ACC112 (cell line): Measurements from ENCODE around the gene AKAP5.
A peak's percentile ranks its signal among the peaks of the same experiment; 100 is the strongest.

ENCODE experiments used
- H2AFZ ChIP-seq: fragments of 200-600 bp; sonication (generic); one replicate; pipeline ENCODE4 v1.6.0; 2017; ENCODE audit warnings: antibody characterized with exemption, low read length; ENCODE audit not compliant: unreplicated experiment
- H3K27ac ChIP-seq: fragments of 200-600 bp; sonication (generic); 2 replicates; pipeline ENCODE4 v1.5.1; 2014; ENCODE audit warnings: low read depth, mild to moderate bottlenecking, antibody characterized with exemption, low read length, moderate library complexity
- H3K27me3 ChIP-seq: fragments of 200-600 bp; sonication (generic); 2 replicates; pipeline ENCODE4 v1.6.1; 2014; ENCODE audit warnings: mild to moderate bottlenecking, antibody characterized with exemption, low read length, moderate library complexity, mixed read lengths; ENCODE audit not compliant: insufficient read depth
- H3K36me3 ChIP-seq: fragments of 200-600 bp; sonication (generic); 2 replicates; pipeline ENCODE4 v1.6.1; 2016; ENCODE audit warnings: mild to moderate bottlenecking, antibody characterized with exemption, low read length, moderate library complexity, mixed read lengths; ENCODE audit not compliant: insufficient read depth
- H3K4me1 ChIP-seq: fragments of 200-600 bp; sonication (generic); one replicate; pipeline ENCODE4 v1.6.1; 2016; ENCODE audit warnings: low read length, mixed read lengths; ENCODE audit not compliant: insufficient read depth, unreplicated experiment, control insufficient read depth
- H3K4me3 ChIP-seq: fragments of 200-600 bp; sonication (generic); 2 replicates; pipeline ENCODE4 v1.5.1; 2014; ENCODE audit warnings: mild to moderate bottlenecking, low read depth, low read length
- H3K79me2 ChIP-seq: fragments of 200-600 bp; sonication (generic); one replicate; pipeline ENCODE4 v1.6.0; 2016; ENCODE audit warnings: low read length; ENCODE audit not compliant: control insufficient read depth, unreplicated experiment, insufficient read depth

The AKAP5 gene, protein sequence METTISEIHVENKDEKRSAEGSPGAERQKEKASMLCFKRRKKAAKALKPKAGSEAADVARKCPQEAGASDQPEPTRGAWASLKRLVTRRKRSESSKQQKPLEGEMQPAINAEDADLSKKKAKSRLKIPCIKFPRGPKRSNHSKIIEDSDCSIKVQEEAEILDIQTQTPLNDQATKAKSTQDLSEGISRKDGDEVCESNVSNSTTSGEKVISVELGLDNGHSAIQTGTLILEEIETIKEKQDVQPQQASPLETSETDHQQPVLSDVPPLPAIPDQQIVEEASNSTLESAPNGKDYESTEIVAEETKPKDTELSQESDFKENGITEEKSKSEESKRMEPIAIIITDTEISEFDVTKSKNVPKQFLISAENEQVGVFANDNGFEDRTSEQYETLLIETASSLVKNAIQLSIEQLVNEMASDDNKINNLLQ

DNA sequence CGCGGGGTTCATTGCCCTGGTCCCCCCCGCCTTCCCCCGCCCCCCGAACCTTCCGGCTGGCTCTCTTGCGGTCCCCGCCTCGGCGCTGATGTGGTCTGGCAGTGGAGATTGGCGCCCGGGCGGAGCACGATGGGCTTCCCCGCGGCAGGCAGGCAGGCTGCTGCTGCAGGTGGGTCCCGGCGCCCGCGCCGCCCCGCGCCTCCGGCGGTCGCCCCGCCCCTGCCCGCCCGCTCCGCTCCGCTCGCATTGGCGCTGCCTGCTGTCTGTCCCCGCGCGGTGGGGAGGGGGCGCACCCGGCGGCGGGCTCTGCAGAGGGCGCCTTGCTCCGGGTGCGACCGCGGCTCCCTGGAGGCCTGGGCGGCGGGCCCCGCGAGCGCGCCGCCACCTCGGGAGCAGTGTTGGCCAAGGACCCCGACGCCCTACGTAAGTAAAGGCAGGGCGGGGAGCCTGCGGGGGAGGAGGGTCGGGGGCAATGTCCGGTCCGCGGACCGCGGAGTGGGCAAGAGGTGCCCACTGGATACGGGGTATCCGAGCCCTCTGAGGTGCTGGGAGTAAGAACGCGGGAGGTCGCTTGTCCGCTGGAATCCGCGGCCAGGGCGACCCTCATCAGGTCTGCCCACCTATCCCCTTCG, at the start of gene AKAP5:
TSS of gene AKAP5 (plus strand) at position 309 of the 632 bp plus-strand sequence. CDS start 2,896 bp downstream, outside the sequence.
- Histone ChIP-seq H2AFZ (peak within 1 kb of the TSS; percentile 60), H3K27ac (no peak within 1 kb of the TSS)

DNA sequence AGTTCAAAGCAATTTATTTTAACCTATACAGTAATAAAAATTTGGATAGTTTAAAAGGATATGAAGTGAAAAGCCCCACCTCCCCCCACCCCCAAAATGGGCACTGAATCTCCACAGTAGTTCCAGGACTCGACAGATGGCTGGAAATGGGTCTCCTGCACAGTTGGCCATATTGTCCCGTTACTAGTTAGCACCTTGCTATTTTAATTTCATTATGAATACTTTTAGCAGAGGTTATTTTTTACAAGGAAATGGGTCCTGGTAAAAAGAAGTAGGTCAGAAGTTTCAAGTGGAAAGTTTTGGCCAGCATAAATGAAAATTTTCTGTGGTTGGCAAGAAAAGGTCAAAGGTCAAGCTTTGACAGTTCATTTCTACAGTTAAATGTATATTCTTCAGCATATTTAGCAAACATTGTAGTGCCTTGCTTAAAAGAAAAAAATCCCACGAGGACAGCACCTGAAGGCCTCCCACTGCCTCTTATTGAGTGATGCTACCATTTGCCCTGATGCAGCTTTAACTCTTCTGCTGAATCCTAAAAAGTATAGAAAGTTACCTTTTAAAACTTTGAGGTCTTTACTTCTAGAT, 48.9 kb upstream of the AKAP5 start:
- no peak overlapping the region for H3K4me3 ChIP-seq
- H3K27ac ChIP-seq, result peak overlapping the region; percentile 46; the same call in 1 of the 2 replicates

More for the DNA sequence above, at the start of gene AKAP5:
- Histone ChIP-seq H3K4me3 (peak within 1 kb of the TSS; percentile 79), H3K79me2 (no peaks in the 10 kb centered on the region), H3K36me3 (no peaks in the 10 kb centered on the region), H3K4me1 (peaks cover 6% of the 10 kb centered on the region), H3K27me3 (no peaks in the 10 kb centered on the region)

DNA sequence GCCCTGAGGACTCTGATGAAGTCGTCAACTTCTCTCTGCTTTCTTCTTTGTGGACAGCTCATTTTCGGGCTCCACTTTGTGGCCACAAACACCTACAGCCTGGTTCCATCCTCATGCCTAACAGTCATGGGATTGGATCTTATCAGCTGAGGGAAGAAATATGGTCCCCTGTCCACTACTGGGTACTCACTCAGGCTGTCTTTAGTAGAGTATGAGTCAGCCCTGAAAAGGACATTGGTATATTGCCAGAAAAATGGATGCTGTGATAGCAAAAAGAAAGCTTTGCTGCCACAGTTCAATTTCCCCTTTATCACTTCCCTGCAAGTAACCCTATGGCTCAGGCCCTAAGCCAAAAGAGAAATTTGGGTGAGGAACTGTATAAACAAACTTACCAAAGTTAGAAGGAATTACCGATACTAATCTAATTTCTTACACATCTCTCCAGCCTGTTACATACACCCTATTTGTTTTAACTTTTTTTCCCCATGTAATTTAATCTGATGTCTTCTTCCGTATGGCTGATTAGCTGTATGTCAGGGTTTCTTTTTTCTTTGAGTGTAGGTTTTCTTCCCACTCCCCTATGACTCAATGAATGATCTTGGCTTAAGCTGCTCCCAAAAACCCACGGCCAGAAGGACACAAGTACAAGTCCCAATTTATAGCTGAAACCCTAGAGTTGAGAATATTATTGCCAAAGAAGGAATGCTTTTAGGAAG, 48.1 kb upstream of the AKAP5 start:
- H3K4me3 ChIP-seq, result no peak overlapping the region
- peaks cover 29% of the 10 kb centered on the region for H3K36me3 ChIP-seq
- no peaks in the 10 kb centered on the region for H3K27me3 ChIP-seq
- H3K27ac ChIP-seq, result peak overlapping the region; percentile 46
- H3K4me1 ChIP-seq, result peaks cover 27% of the 10 kb centered on the region
- H2AFZ ChIP-seq, result no peak overlapping the region
- H3K79me2 ChIP-seq, result no peaks in the 10 kb centered on the region

More for the DNA sequence above, 48.9 kb upstream of the AKAP5 start:
- Histone ChIP-seq H3K27me3 (no peaks in the 10 kb centered on the region), H3K79me2 (no peaks in the 10 kb centered on the region), H3K4me1 (peaks cover 27% of the 10 kb centered on the region), H3K36me3 (peaks cover 26% of the 10 kb centered on the region; the same call in 1 of the 2 replicates), H2AFZ (no peak overlapping the region)

DNA sequence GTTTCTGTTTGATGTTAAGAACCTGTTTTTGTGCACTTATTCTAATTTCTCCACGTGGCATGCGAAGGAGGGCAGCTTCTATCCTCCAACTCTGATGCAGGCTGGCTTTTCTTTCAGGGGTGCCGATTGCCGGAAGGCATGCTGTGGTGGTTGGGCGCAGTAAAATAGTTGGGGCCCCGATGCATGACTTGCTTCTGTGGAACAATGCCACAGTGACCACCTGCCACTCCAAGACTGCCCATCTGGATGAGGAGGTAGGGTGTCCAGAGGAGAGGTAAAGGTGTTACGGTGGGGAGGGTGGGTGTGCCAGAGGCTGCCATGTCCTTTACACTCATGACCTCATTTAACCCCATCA, 47.6 kb upstream of the AKAP5 start:
- Histone ChIP-seq H3K4me3 (no peak overlapping the region), H3K36me3 (peaks cover 32% of the 10 kb centered on the region), H3K27ac (no peak overlapping the region), H2AFZ (no peak overlapping the region), H3K4me1 (peaks cover 27% of the 10 kb centered on the region), H3K79me2 (no peaks in the 10 kb centered on the region), H3K27me3 (no peaks in the 10 kb centered on the region)

GRCh38 chr14:64419003-64419402, 46.3 kb upstream of the AKAP5 start:
- no peaks in the 10 kb centered on the region for H3K27me3 ChIP-seq
- H2AFZ ChIP-seq, result no peak overlapping the region
- H3K4me1 ChIP-seq, result peaks cover 30% of the 10 kb centered on the region
- peaks cover 39% of the 10 kb centered on the region for H3K36me3 ChIP-seq
- no peak overlapping the region for H3K27ac ChIP-seq
- no peaks in the 10 kb centered on the region for H3K79me2 ChIP-seq
- H3K4me3 ChIP-seq, result no peak overlapping the region

DNA sequence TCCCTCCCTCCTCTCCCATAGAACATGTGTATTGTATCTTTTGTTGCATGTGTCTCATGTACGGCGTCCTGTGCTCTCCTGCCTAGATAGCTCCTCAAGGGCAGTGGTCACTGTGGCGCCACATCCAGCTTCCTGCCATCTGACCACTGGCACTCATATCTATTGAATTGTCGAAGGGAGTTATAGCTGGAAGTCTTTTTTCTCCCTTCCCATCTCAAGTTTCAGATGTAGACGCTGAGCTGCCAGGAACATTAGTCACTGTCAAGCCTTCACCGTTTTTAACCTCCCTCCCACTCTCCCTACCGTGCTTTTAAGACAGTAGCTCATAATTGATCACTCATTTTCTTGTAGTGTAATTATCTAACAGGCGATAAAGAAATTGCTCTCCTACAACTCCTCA, 44.1 kb upstream of the AKAP5 start:
- Histone ChIP-seq H3K36me3 (peaks cover 40% of the 10 kb centered on the region), H2AFZ (no peak overlapping the region), H3K79me2 (no peaks in the 10 kb centered on the region), H3K4me1 (peaks cover 35% of the 10 kb centered on the region), H3K27me3 (no peaks in the 10 kb centered on the region), H3K27ac (peak overlapping the region; percentile 45), H3K4me3 (no peak overlapping the region)

DNA sequence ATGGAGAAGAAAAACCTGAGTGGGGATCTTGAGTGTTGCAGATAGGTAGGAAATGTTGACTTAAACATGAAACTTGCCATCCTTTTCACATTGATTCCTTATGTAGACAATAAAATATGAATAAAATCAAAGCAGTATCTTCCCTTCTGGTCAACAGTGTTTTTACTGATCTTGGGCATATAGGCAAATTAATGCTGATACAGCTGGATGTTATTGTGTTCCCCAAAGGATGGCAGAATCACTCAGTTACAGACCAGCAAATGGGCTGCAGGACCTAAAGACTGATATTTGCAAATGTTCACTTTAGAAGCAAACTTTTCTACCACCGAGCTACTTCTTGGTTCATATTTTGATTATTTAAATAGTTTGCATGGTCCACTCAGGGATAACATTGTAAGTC, 43.3 kb upstream of the AKAP5 start:
- Histone ChIP-seq H3K36me3 (peaks cover 42% of the 10 kb centered on the region), H3K79me2 (no peaks in the 10 kb centered on the region), H3K27ac (no peak overlapping the region), H3K4me1 (peaks cover 27% of the 10 kb centered on the region), H3K4me3 (no peak overlapping the region), H3K27me3 (no peaks in the 10 kb centered on the region), H2AFZ (no peak overlapping the region)

DNA sequence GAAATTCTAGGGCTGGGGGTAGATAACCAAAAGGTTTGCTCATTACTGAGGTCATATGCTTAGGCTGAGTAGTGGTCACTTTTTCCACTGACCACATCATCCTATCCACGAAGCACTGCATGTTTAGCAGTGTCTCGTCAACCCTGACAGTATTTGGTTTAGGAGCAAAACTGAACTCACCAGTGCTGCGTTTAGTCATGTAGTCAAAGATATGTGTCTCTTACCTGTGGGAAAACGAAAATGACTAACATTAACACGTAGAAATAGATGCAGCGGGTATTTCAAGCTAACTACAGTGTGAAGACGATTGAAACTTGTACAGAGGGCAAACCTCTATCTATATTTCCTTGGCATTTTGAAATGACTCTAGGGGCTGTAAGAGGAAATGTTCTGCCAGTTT, 42.5 kb upstream of the AKAP5 start:
- Histone ChIP-seq H3K36me3 (peaks cover 50% of the 10 kb centered on the region), H3K4me1 (peaks cover 19% of the 10 kb centered on the region), H3K4me3 (no peak overlapping the region), H3K27ac (no peak overlapping the region), H3K27me3 (no peaks in the 10 kb centered on the region), H3K79me2 (no peaks in the 10 kb centered on the region), H2AFZ (no peak overlapping the region)

GRCh38 chr14:64423987-64424386, 41.3 kb upstream of the AKAP5 start:
- Histone ChIP-seq H3K4me1 (peaks cover 18% of the 10 kb centered on the region), H3K79me2 (no peaks in the 10 kb centered on the region), H2AFZ (no peak overlapping the region), H3K27me3 (no peaks in the 10 kb centered on the region), H3K36me3 (peaks cover 50% of the 10 kb centered on the region), H3K27ac (peak overlapping the region; percentile 24), H3K4me3 (no peak overlapping the region)

DNA sequence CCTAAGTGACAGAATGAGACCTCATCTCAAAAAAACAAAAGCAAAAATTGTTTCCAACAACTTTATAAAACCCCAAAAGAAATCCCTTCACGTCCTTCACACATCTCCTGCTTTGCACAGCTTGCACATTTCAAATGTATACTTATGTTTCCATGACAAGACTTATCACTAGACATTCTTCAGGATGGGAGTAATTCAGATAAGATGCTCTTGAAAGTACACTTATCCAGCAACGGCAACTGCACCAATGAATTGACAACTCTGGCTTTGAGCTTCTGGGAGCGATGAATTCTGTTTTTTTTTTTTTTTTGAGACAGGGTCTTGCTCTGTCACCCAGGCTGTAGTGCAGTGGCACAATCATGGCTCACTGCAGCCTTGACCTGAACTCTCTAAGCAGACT, 30.8 kb upstream of the AKAP5 start:
- Histone ChIP-seq H3K36me3 (peaks cover 42% of the 10 kb centered on the region), H3K4me3 (no peak overlapping the region), H3K79me2 (no peaks in the 10 kb centered on the region)

More for the DNA sequence above, 30.8 kb upstream of the AKAP5 start:
- no peak overlapping the region for H2AFZ ChIP-seq
- no peaks in the 10 kb centered on the region for H3K27me3 ChIP-seq
- H3K27ac ChIP-seq, result no peak overlapping the region
- peaks cover 31% of the 10 kb centered on the region for H3K4me1 ChIP-seq
